GM18508 (cell line): ENCODE measurements around the gene EPX.
"Not testable (repeated sequence)": the region's sequence is repeated elsewhere in the genome, so short reads cannot be mapped to it uniquely, and the experiment has no call there.

ENCODE experiments used
- ATAC-seq: cut with Tn5 transposase; IDR thresholded peaks from one replicate; pipeline ENCODE4 v1.9.1; 2021; ENCODE audit warnings: moderate number of reproducible peaks; ENCODE audit not compliant: insufficient read depth, unreplicated experiment

The EPX gene, protein sequence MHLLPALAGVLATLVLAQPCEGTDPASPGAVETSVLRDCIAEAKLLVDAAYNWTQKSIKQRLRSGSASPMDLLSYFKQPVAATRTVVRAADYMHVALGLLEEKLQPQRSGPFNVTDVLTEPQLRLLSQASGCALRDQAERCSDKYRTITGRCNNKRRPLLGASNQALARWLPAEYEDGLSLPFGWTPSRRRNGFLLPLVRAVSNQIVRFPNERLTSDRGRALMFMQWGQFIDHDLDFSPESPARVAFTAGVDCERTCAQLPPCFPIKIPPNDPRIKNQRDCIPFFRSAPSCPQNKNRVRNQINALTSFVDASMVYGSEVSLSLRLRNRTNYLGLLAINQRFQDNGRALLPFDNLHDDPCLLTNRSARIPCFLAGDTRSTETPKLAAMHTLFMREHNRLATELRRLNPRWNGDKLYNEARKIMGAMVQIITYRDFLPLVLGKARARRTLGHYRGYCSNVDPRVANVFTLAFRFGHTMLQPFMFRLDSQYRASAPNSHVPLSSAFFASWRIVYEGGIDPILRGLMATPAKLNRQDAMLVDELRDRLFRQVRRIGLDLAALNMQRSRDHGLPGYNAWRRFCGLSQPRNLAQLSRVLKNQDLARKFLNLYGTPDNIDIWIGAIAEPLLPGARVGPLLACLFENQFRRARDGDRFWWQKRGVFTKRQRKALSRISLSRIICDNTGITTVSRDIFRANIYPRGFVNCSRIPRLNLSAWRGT

DNA sequence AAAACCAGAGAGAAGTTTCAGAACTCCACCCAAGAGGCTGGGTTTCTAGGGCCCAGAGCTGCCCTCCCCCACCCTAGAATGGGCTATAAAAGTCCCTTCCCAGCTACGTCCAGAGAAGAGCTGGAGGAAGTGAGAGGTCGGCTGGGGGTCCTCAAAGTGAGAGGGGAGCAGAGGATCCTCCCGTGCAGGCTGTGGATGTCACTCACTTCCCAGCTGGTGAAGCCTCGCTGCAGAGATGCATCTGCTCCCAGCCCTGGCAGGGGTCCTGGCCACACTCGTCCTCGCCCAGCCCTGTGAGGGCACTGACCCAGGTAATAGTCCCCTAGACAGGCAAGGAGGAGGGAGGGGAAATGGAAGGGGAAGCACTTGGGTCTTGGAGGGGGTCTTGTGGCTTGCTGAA, at the start of gene EPX:
Gene EPX, plus strand, starts transcription at position 115 of the 400 bp plus-strand sequence. Its CDS starts 121 bp downstream, at position 236.
- ATAC-seq, result no peak

DNA sequence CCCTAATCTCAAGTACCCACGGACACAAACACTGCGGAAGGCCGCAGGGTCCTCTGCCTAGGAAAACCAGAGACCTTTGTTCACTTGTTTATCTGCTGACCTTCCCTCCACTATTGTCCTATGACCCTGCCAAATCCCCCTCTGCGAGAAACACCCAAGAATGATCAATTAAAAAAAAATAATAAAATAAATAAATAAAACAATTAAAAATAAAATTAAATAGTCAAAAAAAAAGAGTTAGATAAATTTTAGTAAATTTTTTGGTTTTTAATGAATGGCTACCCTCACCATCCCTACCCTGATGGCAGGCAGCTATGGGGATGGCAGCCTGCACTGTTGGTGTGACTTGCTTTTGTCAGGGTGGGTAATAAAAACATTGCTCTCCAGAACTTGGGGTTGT, 49.2 kb upstream of the EPX start:
- not testable (repeated sequence) for ATAC-seq

DNA sequence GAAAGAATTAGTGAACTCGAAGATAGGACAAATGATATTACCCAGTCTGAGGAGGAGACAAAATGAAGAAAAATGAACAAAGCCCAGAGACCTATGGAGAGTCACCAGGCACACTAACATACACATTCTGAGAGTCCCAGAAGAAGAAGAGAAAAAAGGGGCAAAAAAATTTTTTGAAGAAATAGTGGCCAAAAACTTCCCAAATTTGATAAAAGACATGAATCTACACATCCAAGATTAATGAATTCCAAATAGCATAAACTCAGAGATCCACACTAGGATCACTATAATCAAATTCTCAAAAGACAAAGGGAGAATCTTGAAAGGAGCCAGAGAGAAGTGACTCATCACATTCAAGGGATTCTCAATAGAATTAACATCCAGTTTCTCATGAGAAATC, 47.7 kb upstream of the EPX start:
- ATAC-seq, result no peak

DNA sequence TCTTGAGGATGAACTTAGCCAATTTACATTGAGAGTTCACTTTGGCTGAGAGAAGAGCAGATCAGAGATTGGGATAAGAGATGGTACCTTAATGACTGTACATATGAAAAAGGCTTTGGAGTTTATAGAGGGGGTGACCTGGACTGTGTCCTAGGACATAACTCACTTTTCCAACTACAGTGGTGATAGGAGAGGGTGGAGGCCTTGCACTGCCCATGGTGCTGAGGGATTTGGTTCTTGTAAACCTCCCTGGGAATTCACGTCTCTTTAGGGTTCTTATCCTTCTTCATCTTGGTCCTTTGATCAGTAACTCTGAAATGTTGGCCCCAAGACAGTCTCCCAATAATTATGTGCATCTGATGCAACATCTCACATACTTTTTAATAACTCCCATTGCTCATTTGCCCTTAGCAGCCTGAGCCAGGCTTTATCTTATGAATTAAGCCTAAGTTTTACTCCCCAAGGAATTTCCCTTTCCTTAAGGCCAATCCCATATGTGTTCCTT, 44.5 kb upstream of the EPX start, which contains the start of gene OR4D1:
Gene OR4D1, plus strand, starts transcription at position 455 of the 505 bp plus-strand sequence. CDS start 6,770 bp downstream, outside the sequence.
- ATAC-seq, result no peak

DNA sequence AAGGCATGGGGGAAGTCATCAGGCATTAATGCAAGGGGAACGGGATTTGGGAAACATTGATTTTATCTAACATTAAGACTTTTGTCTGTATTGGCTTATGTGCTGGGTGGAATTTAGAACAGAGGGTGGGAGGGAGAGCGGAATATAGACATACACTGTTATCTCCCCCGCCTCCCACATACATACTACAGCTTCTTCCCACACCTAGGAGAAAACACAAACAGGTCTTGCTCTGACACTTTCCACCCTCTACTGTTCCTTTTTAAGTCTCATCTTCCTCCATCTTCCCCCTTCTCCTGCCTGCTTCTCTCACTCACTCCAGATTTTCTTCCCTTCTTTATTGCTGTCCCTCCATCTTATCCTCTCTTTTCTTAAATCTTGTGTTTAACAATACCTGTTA, 43.9 kb upstream of the EPX start:
- no peak for ATAC-seq

DNA sequence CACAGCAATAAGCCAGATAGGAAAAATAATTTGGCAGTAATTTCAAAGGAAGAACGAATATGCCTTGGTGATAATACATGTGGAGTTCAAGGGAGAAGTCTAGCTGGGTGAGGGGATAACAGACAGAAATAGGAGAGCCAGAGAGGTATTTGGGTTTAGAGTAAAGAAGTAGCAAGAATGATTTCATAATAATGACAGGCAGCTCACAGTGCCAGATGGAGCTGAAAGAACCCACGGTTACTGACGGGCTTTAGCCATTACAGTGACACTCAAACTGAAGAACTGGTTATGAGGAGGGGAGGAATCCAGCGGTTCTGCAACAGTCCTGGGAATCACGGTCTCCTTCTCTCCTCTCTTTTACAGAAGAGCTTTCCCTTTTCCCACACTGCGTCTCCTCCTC, 42.1 kb upstream of the EPX start:
- no peak for ATAC-seq

DNA sequence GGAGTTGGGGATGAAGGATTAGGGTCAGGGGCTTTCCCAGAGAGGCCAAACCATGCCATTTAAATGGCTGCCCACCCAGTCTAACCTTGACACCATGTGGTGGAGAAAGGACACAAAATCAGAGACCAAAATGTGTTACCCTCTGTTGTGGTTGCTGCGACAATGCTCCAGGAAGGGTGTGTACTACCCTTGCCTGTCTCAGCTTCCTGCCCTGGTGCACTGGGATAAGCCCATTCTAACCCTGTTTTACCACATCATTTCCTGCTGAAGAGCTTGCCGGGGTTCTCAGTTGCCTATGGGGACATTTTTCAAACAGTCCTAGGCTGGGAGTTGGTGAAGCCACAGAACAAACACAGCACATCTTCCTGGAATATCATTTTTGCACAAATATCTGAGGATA, 39.5 kb upstream of the EPX start:
- ATAC-seq, result no peak

DNA sequence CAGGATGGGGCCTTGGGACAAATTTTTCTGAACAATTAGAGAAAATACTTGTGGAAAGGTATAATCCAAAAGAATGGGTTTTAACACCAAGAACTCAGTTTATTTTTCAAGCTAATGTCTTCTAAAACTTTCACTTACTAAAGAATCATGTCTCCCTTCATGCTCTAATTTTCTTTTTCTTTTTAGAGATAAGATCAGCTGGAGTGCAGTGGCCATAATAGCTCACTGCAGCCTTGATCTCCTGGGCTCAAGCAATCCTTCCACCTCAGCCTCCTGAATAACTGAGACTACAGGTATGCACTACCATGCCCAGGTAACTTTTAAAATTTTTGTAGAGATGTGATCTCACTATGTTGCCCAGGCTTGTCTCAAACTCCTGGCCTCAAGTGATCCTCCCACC, 38.9 kb upstream of the EPX start:
- no peak for ATAC-seq

DNA sequence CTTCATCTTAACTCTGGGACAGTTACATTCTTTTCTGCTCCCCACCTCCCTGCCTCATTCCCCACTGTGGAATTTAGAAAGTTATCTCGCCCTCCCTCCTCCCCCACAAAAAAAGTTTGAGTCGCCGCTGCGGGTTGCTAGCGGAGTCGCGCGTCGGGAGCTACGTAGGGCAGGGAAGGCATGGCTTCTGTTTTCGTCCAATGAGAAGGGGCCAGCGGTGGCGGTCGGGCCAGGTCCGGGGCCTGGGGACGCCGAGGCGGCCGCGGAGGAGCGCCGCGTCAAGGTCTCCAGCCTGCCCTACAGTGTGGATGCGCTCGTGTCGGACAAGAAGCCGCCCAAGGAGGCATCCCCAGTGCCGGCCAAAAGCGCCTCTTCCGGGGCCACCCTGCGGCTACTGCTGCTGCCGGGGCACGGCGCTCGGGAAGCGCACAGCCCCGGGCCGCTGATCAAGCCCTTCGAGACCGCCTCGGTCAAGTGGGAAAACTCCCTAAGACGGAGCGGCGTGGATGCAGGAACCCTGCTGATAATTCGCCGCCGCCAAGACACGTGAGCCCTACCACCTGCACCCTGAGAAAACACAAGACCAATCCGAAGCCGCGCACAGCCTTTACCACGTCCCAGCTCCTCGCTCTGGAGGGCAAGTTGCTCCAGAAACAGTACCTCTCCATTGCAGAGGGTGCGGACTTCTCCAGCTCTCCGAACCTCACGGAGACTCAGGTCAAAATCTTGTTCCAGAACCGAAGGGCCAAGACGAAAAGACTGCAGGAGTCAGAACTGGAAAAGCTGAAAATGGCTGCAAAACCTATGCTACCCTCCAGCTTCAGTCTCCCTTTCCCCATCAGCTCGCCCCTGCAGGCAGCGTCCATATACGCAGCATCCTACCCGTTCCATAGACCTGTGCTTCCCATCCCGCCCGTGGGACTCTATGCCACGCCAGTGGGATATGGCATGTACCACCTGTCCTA, 35.4 kb upstream of the EPX start:
- ATAC-seq, result no peak

DNA sequence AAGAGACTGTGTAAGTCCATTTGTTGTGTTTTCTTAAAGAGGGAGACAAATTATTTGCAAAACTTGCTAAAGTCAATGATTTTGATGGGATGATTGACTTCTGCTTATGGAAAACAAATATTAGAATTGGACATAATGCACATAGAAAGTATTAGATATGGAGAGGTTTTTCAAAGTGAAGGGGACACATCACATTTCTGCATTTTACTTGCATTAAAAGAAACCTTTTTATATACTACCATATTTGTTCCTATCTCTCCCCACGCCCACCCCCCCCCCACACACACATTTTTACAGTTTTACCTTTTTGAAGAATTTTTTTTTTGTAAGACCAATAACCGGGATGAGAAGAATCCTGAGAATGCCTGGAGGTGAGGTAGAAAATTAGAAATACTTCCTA, 34.3 kb upstream of the EPX start:
- no peak for ATAC-seq

DNA sequence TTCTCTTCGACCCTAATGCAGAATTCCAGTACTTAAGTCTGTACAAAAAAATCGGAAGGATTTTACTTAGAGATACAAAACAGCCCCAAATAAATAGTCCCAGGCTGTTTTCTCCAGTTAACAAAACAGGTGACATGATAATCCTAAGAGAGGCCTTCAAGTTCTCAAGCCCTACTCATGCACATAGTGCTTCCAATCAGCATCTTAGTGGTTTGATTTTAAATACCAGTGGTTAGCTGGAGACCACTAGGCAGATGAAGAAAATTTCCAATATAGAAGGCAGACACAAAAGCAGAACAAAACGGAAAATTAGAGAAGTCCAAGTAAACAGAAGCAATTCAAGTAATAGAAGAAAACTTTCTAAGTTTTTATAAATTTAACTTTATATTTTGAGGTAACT, 31.0 kb upstream of the EPX start:
- ATAC-seq, result no peak

DNA sequence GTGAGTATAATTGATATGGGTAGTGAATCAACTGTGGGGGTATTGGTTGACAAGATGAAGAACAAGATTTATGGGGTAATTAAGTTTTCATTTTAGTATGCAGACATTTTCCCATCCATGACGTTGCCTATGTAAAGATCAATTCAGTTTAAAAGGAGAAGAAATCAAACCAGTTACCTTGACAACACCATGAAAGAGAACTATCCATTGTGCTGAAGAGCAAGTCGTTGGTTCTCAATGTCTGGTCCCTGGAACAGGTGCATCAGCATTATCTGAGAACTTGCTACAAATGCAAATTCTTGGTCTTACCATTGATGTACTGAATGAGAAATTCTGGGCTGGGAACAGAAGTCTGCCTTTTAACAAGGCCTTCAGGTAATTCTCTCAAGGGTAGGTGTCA, 26.5 kb upstream of the EPX start:
- no peak for ATAC-seq

DNA sequence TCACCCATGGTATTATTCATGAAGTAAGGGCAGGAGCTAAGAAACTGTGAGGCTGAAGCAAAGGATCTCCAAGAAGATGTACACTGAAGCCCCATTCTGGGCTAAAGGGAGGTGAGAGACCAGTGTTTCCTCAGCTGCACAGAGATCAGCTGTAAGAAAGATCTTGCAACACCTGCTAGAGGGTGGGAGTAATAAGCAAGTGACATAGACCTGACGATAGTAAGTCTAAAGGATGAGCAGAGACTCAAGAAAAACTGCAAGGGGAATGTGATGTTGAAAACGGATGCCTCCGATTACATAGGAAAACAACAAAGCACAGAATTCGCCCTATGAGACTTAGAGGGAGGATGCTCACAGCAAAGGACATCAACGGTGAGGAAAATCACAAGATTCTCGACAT, 25.8 kb upstream of the EPX start, which contains the start of gene OR4D2:
Gene OR4D2, plus strand, starts transcription at position 301 of the 400 bp plus-strand sequence. CDS start 2,674 bp downstream, outside the sequence.
- no peak for ATAC-seq

DNA sequence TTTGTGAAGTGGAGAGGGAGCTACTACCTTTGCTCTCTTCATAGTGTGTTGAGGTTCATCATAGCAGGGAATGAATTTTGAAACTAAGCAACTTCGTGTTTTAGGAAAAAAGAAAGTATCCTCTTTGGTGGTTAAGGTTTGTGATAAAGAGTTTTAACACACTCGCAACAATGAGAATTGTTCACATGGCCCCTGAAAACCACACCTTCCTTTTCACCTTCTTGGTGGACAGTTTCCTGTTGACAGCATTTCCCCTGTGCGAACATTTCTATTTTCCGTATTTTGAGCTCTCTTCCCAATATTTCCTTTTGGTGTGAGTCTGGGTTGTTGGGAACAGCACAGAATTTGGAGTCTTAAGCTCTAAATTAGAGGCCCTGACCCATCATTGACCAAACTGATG, 21.9 kb upstream of the EPX start:
- ATAC-seq, result no peak

DNA sequence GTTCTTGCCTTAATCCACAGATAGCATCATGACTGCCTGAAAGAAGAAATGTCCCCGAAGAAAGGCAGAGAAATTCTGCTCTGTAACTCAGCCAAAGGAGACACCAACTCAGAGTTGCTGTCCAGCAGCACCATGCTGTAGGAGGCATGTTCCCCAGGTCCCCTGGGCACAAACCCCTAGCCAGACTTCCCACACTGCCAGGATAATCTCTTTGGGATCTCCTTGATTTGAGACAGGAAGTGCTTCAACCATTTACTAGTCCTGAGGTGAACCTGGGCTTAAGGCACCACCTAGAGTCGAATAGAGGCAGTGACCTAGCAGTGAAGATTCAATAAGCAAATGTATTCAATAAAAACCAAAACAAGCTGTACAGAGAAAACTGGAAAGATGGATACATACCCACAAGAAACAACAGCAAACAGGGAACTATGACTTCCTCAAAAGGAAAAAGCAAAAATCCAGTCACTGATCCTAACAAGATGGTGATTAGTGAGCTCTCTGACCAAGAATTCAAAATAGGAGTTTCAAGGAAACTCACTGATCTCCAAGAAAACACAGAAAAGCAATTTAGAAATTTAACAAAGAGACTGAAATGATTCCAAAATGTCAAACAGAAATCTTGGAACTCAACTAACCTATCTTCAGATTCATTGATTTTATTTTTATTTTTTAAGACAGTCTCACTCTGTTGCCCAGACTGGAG, 20.0 kb upstream of the EPX start:
- no peak for ATAC-seq

DNA sequence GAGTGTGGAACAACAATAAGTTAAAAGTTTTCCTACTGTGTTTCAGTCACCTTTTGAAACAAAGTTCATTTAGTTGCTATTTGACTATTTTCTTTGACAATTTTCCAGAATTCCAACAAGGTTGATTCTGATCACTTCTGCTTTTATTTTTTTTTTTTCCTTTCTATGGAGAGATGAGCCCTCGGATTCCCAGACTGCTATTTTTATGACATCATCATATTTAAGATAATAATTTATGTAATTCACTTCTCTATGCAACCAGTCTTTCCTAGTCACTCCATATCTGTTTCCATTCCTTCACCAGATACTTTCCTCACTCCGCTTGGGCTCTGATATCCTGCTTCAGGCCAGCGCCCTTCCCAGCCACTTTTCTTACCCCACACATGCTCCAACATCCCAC, 17.7 kb upstream of the EPX start:
- no peak for ATAC-seq

DNA sequence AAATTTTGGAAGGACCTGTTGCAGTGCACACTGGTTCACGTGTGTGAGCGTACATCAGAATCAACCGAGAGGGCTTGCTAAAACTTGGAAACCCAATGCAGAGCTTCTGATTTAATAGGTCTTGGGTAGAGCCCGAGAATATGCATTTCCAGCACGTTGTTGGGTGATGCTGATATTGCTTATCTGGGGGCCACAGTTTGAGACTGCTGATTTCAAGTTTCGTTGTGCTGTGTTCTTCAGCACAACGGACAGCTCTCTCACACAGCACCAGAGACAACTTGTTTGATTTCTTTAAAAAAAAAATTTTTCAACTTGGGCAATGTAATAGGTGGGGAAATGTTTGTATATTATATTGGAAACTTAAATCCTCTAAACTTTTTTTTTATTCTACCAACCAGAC, 16.3 kb upstream of the EPX start:
- no peak for ATAC-seq

DNA sequence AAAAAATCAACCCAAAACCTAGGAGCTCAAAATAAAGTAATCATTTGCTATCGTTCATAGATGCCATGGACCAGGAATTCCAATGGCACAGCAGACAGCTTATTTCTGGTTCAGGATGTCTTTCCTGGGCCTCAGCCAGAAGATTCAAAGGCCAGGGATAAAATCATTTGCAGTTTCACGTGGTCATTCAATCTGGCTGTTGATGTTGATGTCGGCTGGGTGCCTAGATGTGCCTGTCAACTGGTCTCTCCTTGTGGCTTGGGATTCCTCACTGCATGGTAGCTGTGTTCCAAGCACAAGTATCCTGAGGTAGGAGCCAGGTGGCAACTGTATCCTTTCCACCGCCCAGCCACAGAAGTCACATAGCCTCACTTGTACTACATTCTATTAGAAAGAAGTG, 10.7 kb upstream of the EPX start:
- ATAC-seq, result no peak

DNA sequence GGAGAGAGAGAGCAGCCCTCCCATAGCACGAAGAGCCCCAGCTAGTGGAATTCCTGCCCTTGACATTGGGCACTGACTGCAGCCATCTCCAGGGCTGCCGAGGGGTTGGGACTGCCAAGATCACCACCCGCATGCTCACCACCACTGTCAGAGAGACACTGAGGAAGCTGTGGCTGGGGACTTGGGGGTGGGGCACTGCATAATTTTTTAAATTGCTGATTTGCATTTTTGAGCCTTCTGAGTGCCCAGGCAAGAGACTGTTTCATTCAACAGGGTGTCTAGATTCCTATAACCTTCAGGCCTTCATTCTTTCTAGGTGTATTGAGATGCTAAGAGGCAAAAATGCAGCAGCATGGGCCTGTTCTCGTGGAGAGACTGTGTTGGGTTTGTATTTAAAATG, 9.0 kb upstream of the EPX start:
- ATAC-seq, result no peak
